Endothelial cell of umbilical vein (primary cell): Measurements from ENCODE around the gene RBM25. TPM values are rescaled to one million over a fixed set of nuclear protein-coding genes. Genes with fewer than 3 reads are reported as not detected.

Source experiments
- BruUV-seq: library from RNA; stranded (reverse); fragments of 400-500 nt; replicated peaks from 2 replicates; lab custom pipeline; 2021; lab: Mats Ljungman, UMichigan
- CTCF ChIA-PET: fragments of 300-600, 350-600 bp; sonication (Branson Sonifier 250); formaldehyde crosslinking; loops from one replicate; lab custom pipeline; 2021; ENCODE audit warnings: antibody characterized with exemption, inconsistent platforms; lab: Charles Lee
- POLR2A ChIA-PET: fragments of 300-600, 350-600 bp; sonication (Branson Sonifier 250); formaldehyde crosslinking; loops from one replicate; lab custom pipeline; 2021; ENCODE audit warnings: antibody characterized with exemption, inconsistent platforms; lab: Charles Lee
- DNase-seq: peaks from one replicate; pipeline ENCODE4 v3.0.0-alpha.2; 2011; ENCODE audit warnings: low read depth, low spot score
- FAIRE-seq: peaks from 2 replicates; lab custom pipeline; 2011; peaks lifted over from hg19 to GRCh38; lab: Jason Lieb, UNC
- H2AFZ ChIP-seq: 2 replicates; pipeline ENCODE4 v1.6.0; 2012; ENCODE audit warnings: low read depth, low read length, control low read depth, inconsistent platforms
- H3K27ac ChIP-seq: 2 replicates; pipeline ENCODE4 v1.5.1; 2011; ENCODE audit warnings: low read depth, mild to moderate bottlenecking, control low read depth, low read length, moderate library complexity; ENCODE audit not compliant: insufficient read depth
- H3K27me3 ChIP-seq, 2 experiments: 2 replicates each; pipeline versions ENCODE4 v1.6.0 to v1.6.1; 2011; ENCODE audit warnings: low read length in 2 of 2, mixed read lengths in 1 of 2; ENCODE audit not compliant: control insufficient read depth in 2 of 2, insufficient read depth in 2 of 2
- H3K36me3 ChIP-seq, 2 experiments: 2 replicates in 1 of 2; 3 replicates in 1 of 2; pipeline ENCODE4 v1.5.1; 2011; ENCODE audit warnings: low read length in 2 of 2, mild to moderate bottlenecking in 1 of 2, moderate library complexity in 1 of 2; ENCODE audit not compliant: control insufficient read depth in 2 of 2, insufficient read depth in 2 of 2; ENCODE audit errors: extremely low read depth in 1 of 2
- H3K4me1 ChIP-seq: 3 replicates; pipeline ENCODE4 v1.5.1; 2011; ENCODE audit warnings: mild to moderate bottlenecking, low read length; ENCODE audit not compliant: control insufficient read depth, insufficient read depth; ENCODE audit errors: extremely low read depth
- H3K4me2 ChIP-seq: 2 replicates; pipeline ENCODE4 v1.6.1; 2011; ENCODE audit warnings: low read length, control low read depth, mixed read lengths; ENCODE audit not compliant: insufficient read depth
- H3K4me3 ChIP-seq, 3 experiments: fragments of 200-600 bp in 1 of 3; sonication (generic), shearing (Covaris generic) in 1 of 3; replicated peaks in 1 of 3; 2 replicates each; pipeline ENCODE4 v1.5.1; 2011 to 2016; ENCODE audit warnings: control low read depth in 3 of 3, low read length in 3 of 3, mild to moderate bottlenecking in 2 of 3, inconsistent platforms in 1 of 3, low read depth in 1 of 3, moderate library complexity in 1 of 3; ENCODE audit not compliant: insufficient read depth in 1 of 3
- H3K79me2 ChIP-seq: 2 replicates; pipeline ENCODE4 v1.6.0; 2012; ENCODE audit warnings: low read length, inconsistent platforms; ENCODE audit not compliant: control insufficient read depth, insufficient read depth
- H3K9ac ChIP-seq: replicated peaks from 2 replicates; pipeline ENCODE3; 2011; ENCODE audit warnings: low read length, control low read depth; ENCODE audit not compliant: insufficient read depth; ENCODE audit errors: extremely low read depth
- H3K9me1 ChIP-seq: replicated peaks from 3 replicates; pipeline ENCODE4 v1.6.0; 2011; ENCODE audit warnings: mild to moderate bottlenecking, low read length; ENCODE audit not compliant: control insufficient read depth, insufficient read depth; ENCODE audit errors: extremely low read depth
- H3K9me3 ChIP-seq: replicated peaks from 2 replicates; pipeline ENCODE4 v1.5.1; 2012; ENCODE audit warnings: low read length, inconsistent platforms; ENCODE audit not compliant: control insufficient read depth, insufficient read depth
- H4K20me1 ChIP-seq: replicated peaks from 2 replicates; pipeline ENCODE3; 2011; ENCODE audit warnings: mild to moderate bottlenecking, low read length; ENCODE audit not compliant: control insufficient read depth, insufficient read depth; ENCODE audit errors: extremely low read depth
- CTCF ChIP-seq, 2 donors: IDR thresholded peaks; 1 replicate in 1 of 2; 2 replicates in 1 of 2; pipeline ENCODE4 v1.5.1; 2011; ENCODE audit warnings: low read length in 2 of 2, mild to moderate bottlenecking in 2 of 2, moderate library complexity in 2 of 2, control low read depth in 1 of 2, inconsistent platforms in 1 of 2, low read depth in 1 of 2; ENCODE audit not compliant: insufficient read depth in 1 of 2; ENCODE audit errors: extremely low read depth in 1 of 2
- FOS ChIP-seq: IDR thresholded peaks from 2 replicates; pipeline ENCODE4 v1.6.1; 2011; ENCODE audit warnings: mild to moderate bottlenecking, low read length, moderate library complexity, borderline replicate concordance; ENCODE audit not compliant: insufficient read depth
- JUN ChIP-seq: IDR thresholded peaks from 2 replicates; pipeline ENCODE4 v1.6.1; 2011; ENCODE audit warnings: borderline replicate concordance, low read depth; ENCODE audit not compliant: insufficient read length, insufficient read depth
- MAX ChIP-seq: IDR thresholded peaks from 2 replicates; pipeline ENCODE4 v1.6.1; 2011; ENCODE audit not compliant: insufficient read depth, insufficient read length
- MYC ChIP-seq: IDR thresholded peaks from one replicate; pipeline ENCODE4 v1.6.1; 2011; ENCODE audit warnings: mild to moderate bottlenecking, low read depth, low read length
- POLR2A ChIP-seq: IDR thresholded peaks from 2 replicates; pipeline ENCODE4 v1.6.1; 2012; ENCODE audit warnings: low read depth, mild to moderate bottlenecking, control low read depth, low read length
- POLR2AphosphoS5 ChIP-seq: IDR thresholded peaks from 2 replicates; pipeline ENCODE4 v1.6.1; 2012; ENCODE audit warnings: low read depth, mild to moderate bottlenecking, control low read depth, low read length, moderate library complexity; ENCODE audit not compliant: insufficient read depth
- dilution Hi-C: fragments of 300-500 bp; cut with MboI; formaldehyde crosslinking; loops from one replicate; pipeline ENCODE4 v1.15.0; 2019; ENCODE audit warnings: low sequenced_read_pairs; ENCODE audit not compliant: extremely low pct_ligation_motif_present
- intact Hi-C: fragments of 100-400 bp; cut with micrococcal nuclease; formaldehyde crosslinking; loops from one replicate; pipeline ENCODE4 v1.10.0; 2022
- polyA plus RNA-seq, 4 experiments: library from polyadenylated mRNA; depleted of rRNA in 3 of 4; stranded (reverse) in 3 of 4; unstranded in 1 of 4; fragments of >200 nt; gene quantifications; 2 replicates each; pipeline versions ENCODE4 v1.2.1 to v1.2.3, GENCODE V29; 2011 to 2012; ENCODE audit warnings: missing spikeins in 1 of 4
- total RNA-seq: library from RNA; stranded (reverse); gene quantifications from 2 replicates; pipeline ENCODE4 v1.2.3, GENCODE V29; 2021

RBM25 gene
- total and polyA plus RNA-seq, 2 donors (not counting 3 experiments of a cell fraction or from before 2014, with no cell fraction given) = 20.6 to 86.1 TPM

- Histone ChIP-seq H3K36me3 (peaks cover 7% of the 10 kb centered on the region in 2 experiments), H3K4me3 (no peak overlapping the region), H4K20me1 (no peaks in the 10 kb centered on the region), H3K9ac (no peak overlapping the region), H3K9me1 (no peaks in the 10 kb centered on the region), H3K27ac (no peak overlapping the region), H3K4me2 (no peak overlapping the region), H3K4me1 (no peaks in the 10 kb centered on the region), H3K27me3 (no peaks in the 10 kb centered on the region), H3K79me2 (no peaks in the 10 kb centered on the region), H3K9me3 (no peaks in the 10 kb centered on the region), H2AFZ (no peak overlapping the region)
- intact Hi-C loops (no loop called here), dilution Hi-C loops (no loop called here)
- ChIA-PET POLR2A (no interaction called here), CTCF (interaction anchor here (1.0 kb wide), 1 partner anchor 20 kb away, joined by 6 read pairs; no protein-coding TSS in a partner anchor)
- no peak for DNase-seq
- BruUV-seq = no TSS peak
- no peak for TF ChIP-seq MYC
- no peak for TF ChIP-seq POLR2AphosphoS5
- TF ChIP-seq JUN = no peak
- TF ChIP-seq MAX = no peak
- TF ChIP-seq CTCF (IDR thresholded peaks at IDR 0.05; ENCODE audit: extremely low read depth in 1 of 2, insufficient read depth in 1 of 2, low read depth in 1 of 2, low read length in 2 of 2) = no peak
- no peak for TF ChIP-seq POLR2A
- no peak for TF ChIP-seq FOS
- FAIRE-seq = no peak
Observed at GRCh38 chr14:73153272-73153671, 94.9 kb downstream of the RBM25 start.
